ENCODE measurements around the gene RPTOR.

Gene RPTOR

GRCh38 chr17:80766290-80766855 is 221.7 kb downstream of the RPTOR start:
- no peak overlapping the region for H3K9ac ChIP-seq (ENCODE audit: low read depth, low read length)
- H3K4me1 ChIP-seq (ENCODE audit: control insufficient read depth, insufficient read depth, low read length) = no peaks in the 10 kb centered on the region
- H3K9me3 ChIP-seq (ENCODE audit: control insufficient read depth, insufficient read depth, low read length) = no peaks in the 10 kb centered on the region
- H3K4me3 ChIP-seq (ENCODE audit: low read depth, low read length) = no peak overlapping the region
- H3K36me3 ChIP-seq (ENCODE audit: control insufficient read depth, insufficient read depth, low read length) = no peaks in the 10 kb centered on the region
- no peaks in the 10 kb centered on the region for H3K27me3 ChIP-seq (ENCODE audit: control insufficient read depth, insufficient read depth, low read length)

DNA sequence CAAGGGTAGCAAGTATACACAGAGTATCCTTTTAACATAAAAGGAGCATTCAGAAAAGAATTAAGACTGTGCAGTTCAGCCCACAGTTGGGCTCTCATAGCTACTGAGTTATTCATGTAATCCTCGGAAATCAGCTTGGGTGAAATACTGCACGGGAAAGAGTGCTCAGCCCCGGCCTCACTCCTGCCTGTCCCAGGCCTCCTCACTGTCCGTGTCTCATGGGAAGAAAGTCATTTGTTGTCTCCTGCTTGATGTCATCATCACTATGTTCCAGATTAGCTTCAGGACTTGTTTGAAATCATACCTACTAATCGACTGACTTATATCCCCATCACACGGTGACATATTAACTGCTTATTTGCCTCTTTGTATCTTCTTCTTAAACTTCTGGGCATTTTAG is 223.8 kb downstream of the RPTOR start:
- no peak overlapping the region for H3K4me3 ChIP-seq (ENCODE audit: low read depth, low read length)
- H3K36me3 ChIP-seq (ENCODE audit: control insufficient read depth, insufficient read depth, low read length) = no peaks in the 10 kb centered on the region
- no peaks in the 10 kb centered on the region for H3K27me3 ChIP-seq (ENCODE audit: control insufficient read depth, insufficient read depth, low read length)
- H3K9ac ChIP-seq (ENCODE audit: low read depth, low read length) = no peak overlapping the region
- H3K9me3 ChIP-seq (ENCODE audit: control insufficient read depth, insufficient read depth, low read length) = no peaks in the 10 kb centered on the region
- no peaks in the 10 kb centered on the region for H3K4me1 ChIP-seq (ENCODE audit: control insufficient read depth, insufficient read depth, low read length)

- no peaks in the 10 kb centered on the region for H3K9me3 ChIP-seq (ENCODE audit: control insufficient read depth, insufficient read depth, low read length)
- no peaks in the 10 kb centered on the region for H3K4me1 ChIP-seq (ENCODE audit: control insufficient read depth, insufficient read depth, low read length)
- H3K4me3 ChIP-seq (ENCODE audit: low read depth, low read length) = no peak overlapping the region
- H3K9ac ChIP-seq (ENCODE audit: low read depth, low read length) = no peak overlapping the region
- no peaks in the 10 kb centered on the region for H3K27me3 ChIP-seq (ENCODE audit: control insufficient read depth, insufficient read depth, low read length)
- no peaks in the 10 kb centered on the region for H3K36me3 ChIP-seq (ENCODE audit: control insufficient read depth, insufficient read depth, low read length)
Measured at GRCh38 chr17:80768936-80769335, 224.3 kb downstream of the RPTOR start.

DNA sequence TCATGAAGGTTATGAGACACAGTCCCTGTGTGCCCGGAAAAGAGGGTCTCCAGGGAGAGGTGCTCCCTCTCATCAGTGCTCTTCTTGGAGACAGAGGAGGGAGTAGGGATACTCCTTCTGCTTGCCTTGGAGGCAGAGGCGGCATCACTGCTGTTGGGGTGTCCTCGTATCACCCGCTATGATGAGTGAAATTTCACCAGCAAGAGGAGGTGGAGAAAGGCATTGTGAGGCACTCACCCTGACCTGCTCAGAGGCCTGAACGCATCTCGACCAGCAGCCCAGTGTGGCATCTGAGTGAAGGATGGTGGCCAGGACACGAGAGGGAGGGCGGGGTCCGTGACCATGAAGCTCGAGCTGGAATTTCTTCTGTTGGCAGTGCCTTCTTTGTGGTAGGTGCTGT is 224.9 kb downstream of the RPTOR start:
- H3K36me3 ChIP-seq (ENCODE audit: control insufficient read depth, insufficient read depth, low read length) = no peaks in the 10 kb centered on the region
- H3K9me3 ChIP-seq (ENCODE audit: control insufficient read depth, insufficient read depth, low read length) = no peaks in the 10 kb centered on the region
- no peaks in the 10 kb centered on the region for H3K27me3 ChIP-seq (ENCODE audit: control insufficient read depth, insufficient read depth, low read length)
- no peak overlapping the region for H3K9ac ChIP-seq (ENCODE audit: low read depth, low read length)
- no peaks in the 10 kb centered on the region for H3K4me1 ChIP-seq (ENCODE audit: control insufficient read depth, insufficient read depth, low read length)
- H3K4me3 ChIP-seq (ENCODE audit: low read depth, low read length) = no peak overlapping the region

DNA sequence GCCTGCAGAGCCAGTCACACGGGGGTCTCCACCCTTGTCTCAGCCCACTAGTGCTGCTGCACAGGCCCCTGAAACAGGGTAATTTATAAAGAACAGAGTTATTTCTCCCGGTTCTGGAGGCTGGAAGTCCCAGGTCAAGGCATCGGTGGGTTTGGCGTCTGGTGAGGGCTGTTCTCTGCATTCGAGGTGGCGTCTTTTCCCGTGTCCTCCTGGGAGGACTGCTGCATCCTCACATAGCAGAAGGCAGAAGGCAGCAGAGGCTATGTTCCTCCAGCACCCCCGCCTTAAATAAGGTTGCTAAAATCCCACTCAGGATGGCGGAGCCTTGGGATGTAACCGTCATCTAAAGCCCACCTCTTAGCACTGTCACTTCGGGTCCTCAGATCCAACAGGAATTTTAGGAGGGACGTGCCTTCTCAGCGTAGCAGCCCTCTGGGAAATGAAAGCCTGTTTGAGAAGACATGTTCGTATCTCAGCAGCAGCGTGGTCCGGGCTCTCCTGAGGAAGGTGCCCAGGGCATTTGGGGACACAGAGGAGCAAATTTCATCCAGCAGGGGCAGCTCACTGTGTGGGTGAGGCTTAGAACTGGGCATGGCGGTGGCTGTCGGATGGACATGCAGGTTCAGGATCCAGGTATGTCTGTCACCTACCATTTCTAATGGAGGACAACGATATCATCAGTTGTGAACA is 225.4 kb downstream of the RPTOR start:
- no peak overlapping the region for H3K9ac ChIP-seq (ENCODE audit: low read depth, low read length)
- no peaks in the 10 kb centered on the region for H3K27me3 ChIP-seq (ENCODE audit: control insufficient read depth, insufficient read depth, low read length)
- H3K9me3 ChIP-seq (ENCODE audit: control insufficient read depth, insufficient read depth, low read length) = no peaks in the 10 kb centered on the region
- no peaks in the 10 kb centered on the region for H3K4me1 ChIP-seq (ENCODE audit: control insufficient read depth, insufficient read depth, low read length)
- no peak overlapping the region for H3K4me3 ChIP-seq (ENCODE audit: low read depth, low read length)
- no peaks in the 10 kb centered on the region for H3K36me3 ChIP-seq (ENCODE audit: control insufficient read depth, insufficient read depth, low read length)

DNA sequence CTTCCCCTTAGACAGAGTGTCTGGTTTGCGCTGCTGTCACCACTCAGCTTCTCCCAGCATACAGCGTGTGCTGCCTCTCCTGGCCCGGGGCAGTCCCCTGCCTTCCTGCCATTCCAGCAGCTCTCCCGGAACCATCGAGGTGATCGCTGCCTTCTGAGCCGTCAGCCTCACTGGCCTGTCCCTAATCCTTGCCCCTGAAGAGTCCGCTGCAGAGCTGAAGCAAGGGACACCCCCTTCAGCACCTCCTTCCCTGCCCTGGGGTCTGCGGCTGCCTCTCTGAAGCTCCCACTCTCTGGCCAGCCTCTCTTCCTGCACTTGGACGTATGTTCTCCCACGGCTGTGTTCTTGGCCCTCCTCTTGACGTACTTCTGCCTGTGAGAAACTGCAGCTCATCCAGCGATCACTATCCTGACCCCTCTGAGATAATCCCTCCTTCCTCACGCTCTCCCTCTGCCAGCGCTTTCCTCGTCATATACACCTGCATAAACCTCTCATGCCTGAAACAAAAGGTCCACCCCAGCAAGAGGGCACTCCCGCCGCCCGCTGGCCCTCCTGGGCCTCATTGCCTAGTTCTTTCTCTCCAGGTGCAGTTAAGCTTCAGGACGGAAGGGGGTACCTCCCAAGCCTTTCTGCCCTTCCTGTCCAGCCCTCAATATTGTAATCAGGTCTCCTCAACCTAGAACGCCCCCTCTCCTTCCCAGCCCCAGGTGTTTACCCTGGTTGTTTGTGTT is 226.4 kb downstream of the RPTOR start:
- Histone ChIP-seq H3K9ac (ENCODE audit: low read depth, low read length) (no peak overlapping the region), H3K27me3 (ENCODE audit: control insufficient read depth, insufficient read depth, low read length) (no peaks in the 10 kb centered on the region), H3K4me3 (ENCODE audit: low read depth, low read length) (no peak overlapping the region)

GRCh38 chr17:80771612-80772005 is 227.0 kb downstream of the RPTOR start:
- H3K9ac ChIP-seq (ENCODE audit: low read depth, low read length) = no peak overlapping the region
- no peak overlapping the region for H3K4me3 ChIP-seq (ENCODE audit: low read depth, low read length)
- no peaks in the 10 kb centered on the region for H3K27me3 ChIP-seq (ENCODE audit: control insufficient read depth, insufficient read depth, low read length)
- H3K9me3 ChIP-seq (ENCODE audit: control insufficient read depth, insufficient read depth, low read length) = no peaks in the 10 kb centered on the region
- no peaks in the 10 kb centered on the region for H3K4me1 ChIP-seq (ENCODE audit: control insufficient read depth, insufficient read depth, low read length)
- H3K36me3 ChIP-seq (ENCODE audit: control insufficient read depth, insufficient read depth, low read length) = no peaks in the 10 kb centered on the region

More for the DNA sequence above, 226.4 kb downstream of the RPTOR start:
- H3K4me1 ChIP-seq (ENCODE audit: control insufficient read depth, insufficient read depth, low read length) = no peaks in the 10 kb centered on the region
- no peaks in the 10 kb centered on the region for H3K36me3 ChIP-seq (ENCODE audit: control insufficient read depth, insufficient read depth, low read length)
- no peaks in the 10 kb centered on the region for H3K9me3 ChIP-seq (ENCODE audit: control insufficient read depth, insufficient read depth, low read length)

- Histone ChIP-seq H3K9me3 (ENCODE audit: control insufficient read depth, insufficient read depth, low read length) (no peaks in the 10 kb centered on the region), H3K27me3 (ENCODE audit: control insufficient read depth, insufficient read depth, low read length) (no peaks in the 10 kb centered on the region), H3K4me3 (ENCODE audit: low read depth, low read length) (no peak overlapping the region), H3K4me1 (ENCODE audit: control insufficient read depth, insufficient read depth, low read length) (no peaks in the 10 kb centered on the region), H3K36me3 (ENCODE audit: control insufficient read depth, insufficient read depth, low read length) (no peaks in the 10 kb centered on the region), H3K9ac (ENCODE audit: low read depth, low read length) (no peak overlapping the region)
Measured at GRCh38 chr17:80772906-80773242, 228.2 kb downstream of the RPTOR start.

DNA sequence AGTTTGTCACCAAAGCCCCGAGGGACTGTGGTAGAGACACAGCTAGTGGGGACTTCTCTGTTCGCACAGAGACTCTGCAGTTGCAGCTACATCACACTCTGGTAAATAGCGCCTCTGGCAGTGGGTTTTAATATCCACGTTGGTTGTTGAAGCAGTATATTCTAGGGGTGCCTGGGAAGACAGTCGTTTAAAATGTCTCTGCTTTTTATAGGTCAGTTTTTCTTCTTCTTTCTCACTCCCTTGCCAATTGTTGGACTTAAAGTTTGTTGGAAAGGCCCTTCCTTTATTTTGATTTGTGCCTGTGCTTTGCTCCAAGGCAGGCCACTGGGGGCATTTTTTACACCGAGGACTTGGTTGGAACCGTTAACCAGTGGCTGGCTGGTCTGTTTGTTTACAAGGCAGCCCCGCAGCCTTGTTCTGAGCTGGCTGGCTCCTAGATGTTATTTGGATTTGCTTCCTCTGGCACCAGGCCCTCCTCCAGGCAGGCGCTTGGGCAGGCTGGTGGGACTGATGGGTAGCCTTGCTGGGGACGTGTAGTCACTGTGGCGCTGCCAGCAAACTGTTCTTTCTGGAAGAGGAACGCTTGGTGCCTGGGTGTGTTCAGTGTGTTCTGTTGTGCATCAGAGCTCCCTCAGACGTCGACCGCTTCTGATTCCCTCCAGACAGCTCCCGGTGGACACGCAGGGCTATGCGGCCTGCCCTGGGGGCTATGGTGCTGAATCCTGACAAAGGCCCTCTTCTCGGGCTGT is 228.8 kb downstream of the RPTOR start:
- H3K4me1 ChIP-seq (ENCODE audit: control insufficient read depth, insufficient read depth, low read length) = no peaks in the 10 kb centered on the region
- no peaks in the 10 kb centered on the region for H3K36me3 ChIP-seq (ENCODE audit: control insufficient read depth, insufficient read depth, low read length)
- no peaks in the 10 kb centered on the region for H3K9me3 ChIP-seq (ENCODE audit: control insufficient read depth, insufficient read depth, low read length)
- no peak overlapping the region for H3K4me3 ChIP-seq (ENCODE audit: low read depth, low read length)
- H3K27me3 ChIP-seq (ENCODE audit: control insufficient read depth, insufficient read depth, low read length) = no peaks in the 10 kb centered on the region
- no peak overlapping the region for H3K9ac ChIP-seq (ENCODE audit: low read depth, low read length)

GRCh38 chr17:80774146-80774545 is 229.5 kb downstream of the RPTOR start:
- Histone ChIP-seq H3K36me3 (ENCODE audit: control insufficient read depth, insufficient read depth, low read length) (no peaks in the 10 kb centered on the region), H3K4me1 (ENCODE audit: control insufficient read depth, insufficient read depth, low read length) (no peaks in the 10 kb centered on the region), H3K27me3 (ENCODE audit: control insufficient read depth, insufficient read depth, low read length) (no peaks in the 10 kb centered on the region), H3K4me3 (ENCODE audit: low read depth, low read length) (no peak overlapping the region), H3K9ac (ENCODE audit: low read depth, low read length) (no peak overlapping the region), H3K9me3 (ENCODE audit: control insufficient read depth, insufficient read depth, low read length) (no peaks in the 10 kb centered on the region)

DNA sequence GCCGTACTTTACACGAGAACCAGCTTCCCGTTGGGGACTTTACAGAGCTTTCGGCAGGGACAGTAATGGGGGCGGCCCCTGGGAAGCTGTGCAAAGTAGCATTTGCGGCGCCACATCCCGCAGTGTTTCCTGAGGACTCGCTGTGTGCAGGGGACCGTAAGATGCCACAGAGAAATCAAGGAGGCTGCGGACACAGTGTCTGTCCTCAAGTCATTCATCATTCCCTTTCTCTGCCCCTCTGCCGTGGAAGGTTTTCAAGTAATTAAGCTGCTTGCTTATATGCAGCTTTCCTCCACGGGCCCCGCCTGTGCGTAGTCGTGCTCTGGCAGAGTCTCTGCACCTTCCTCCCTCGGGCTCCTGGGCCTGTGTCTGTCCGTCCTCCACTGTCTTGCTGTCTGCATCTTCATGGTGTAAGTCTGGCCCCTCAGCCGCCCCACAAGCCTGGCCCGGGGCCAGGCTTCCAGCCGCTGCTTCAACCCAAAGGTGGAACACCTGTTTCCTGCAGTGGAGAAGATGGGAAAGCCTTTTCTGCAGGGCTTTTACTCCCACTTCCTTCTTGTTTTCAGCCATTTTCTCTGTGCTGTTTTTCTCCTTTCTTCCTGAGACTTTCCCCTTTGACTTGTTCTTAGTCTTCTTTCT is 230.1 kb downstream of the RPTOR start:
- no peak overlapping the region for H3K4me3 ChIP-seq (ENCODE audit: low read depth, low read length)
- H3K36me3 ChIP-seq (ENCODE audit: control insufficient read depth, insufficient read depth, low read length) = no peaks in the 10 kb centered on the region
- H3K4me1 ChIP-seq (ENCODE audit: control insufficient read depth, insufficient read depth, low read length) = no peaks in the 10 kb centered on the region
- H3K9me3 ChIP-seq (ENCODE audit: control insufficient read depth, insufficient read depth, low read length) = no peaks in the 10 kb centered on the region
- H3K27me3 ChIP-seq (ENCODE audit: control insufficient read depth, insufficient read depth, low read length) = no peaks in the 10 kb centered on the region
- H3K9ac ChIP-seq (ENCODE audit: low read depth, low read length) = no peak overlapping the region

Data from iPS-15b (cell line).